Measurements from ENCODE around the gene SH3TC1. TPM values are rescaled to one million over a fixed set of nuclear protein-coding genes. Genes with fewer than 3 reads are reported as not detected.

Gene SH3TC1
- polyA plus RNA-seq, 1 experiment = 1.2 TPM

DNA sequence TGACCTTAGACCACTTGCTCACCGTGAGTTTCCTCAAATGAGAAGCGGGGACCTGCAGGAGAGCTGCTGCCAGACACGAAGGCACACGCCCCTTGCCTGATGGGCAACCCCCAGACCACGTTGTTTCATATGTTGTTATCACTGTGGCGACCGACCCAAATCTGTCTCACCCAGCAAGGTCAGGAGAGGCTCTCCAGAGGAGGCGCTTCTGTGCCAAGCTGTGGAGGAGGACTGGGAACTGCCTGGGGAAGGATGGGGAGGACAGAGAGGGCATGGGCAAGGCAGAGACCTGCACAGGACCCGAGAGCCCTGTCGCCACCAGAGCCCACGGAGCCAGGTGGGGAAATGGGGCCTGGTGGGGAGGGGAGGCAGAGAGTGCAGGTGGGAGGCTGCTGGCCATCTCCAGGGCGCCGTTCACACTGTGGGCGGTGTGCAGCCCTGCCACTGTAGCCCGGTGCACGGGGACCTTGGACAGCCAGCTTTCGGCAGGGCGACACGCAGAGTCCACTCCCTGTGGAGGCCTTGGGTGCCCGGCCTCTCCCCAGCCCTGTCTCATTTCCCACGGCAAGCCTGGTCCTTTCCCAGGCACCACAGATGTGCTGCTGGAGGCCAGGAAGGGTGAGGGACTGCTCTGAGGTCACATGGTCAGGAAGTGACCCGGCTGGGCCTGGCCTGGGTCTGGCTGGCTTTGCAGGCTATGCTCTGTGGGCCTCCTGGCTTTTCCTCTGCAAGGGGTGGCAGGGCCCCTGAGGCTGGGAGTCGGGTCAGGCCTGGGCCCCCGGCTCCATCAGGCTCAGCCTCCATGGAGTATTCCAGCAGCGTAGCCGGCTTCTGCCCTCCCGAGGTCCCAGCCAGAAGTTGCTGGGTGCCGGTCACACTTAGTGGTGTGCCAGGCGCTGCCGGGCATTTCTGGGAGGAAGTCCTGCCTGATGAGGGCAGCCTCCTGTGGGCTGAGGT lies 73.7 kb downstream of the SH3TC1 start:
- no peaks in the 10 kb centered on the region for H3K36me3 ChIP-seq (ENCODE audit: control insufficient read depth, insufficient read depth, low read length)
- ChIA-PET CTCF (interaction anchor here (0.9 kb wide), 1 partner anchor 130 kb away, joined by 3 read pairs; no protein-coding TSS in a partner anchor), POLR2A (no interaction called here)
- peaks cover 4% of the 10 kb centered on the region; the same call in 1 of the 2 replicates for H3K27me3 ChIP-seq (ENCODE audit: control insufficient read depth, insufficient read depth, low read length)
- no peak for DNase-seq (ENCODE audit: low read depth)
- no peak overlapping the region for H3K4me3 ChIP-seq (ENCODE audit: low read depth, low read length)
- TF ChIP-seq, protein P1, sequence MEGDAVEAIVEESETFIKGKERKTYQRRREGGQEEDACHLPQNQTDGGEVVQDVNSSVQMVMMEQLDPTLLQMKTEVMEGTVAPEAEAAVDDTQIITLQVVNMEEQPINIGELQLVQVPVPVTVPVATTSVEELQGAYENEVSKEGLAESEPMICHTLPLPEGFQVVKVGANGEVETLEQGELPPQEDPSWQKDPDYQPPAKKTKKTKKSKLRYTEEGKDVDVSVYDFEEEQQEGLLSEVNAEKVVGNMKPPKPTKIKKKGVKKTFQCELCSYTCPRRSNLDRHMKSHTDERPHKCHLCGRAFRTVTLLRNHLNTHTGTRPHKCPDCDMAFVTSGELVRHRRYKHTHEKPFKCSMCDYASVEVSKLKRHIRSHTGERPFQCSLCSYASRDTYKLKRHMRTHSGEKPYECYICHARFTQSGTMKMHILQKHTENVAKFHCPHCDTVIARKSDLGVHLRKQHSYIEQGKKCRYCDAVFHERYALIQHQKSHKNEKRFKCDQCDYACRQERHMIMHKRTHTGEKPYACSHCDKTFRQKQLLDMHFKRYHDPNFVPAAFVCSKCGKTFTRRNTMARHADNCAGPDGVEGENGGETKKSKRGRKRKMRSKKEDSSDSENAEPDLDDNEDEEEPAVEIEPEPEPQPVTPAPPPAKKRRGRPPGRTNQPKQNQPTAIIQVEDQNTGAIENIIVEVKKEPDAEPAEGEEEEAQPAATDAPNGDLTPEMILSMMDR (IDR thresholded peaks at IDR 0.05; ENCODE audit: insufficient read depth, low read depth, low read length) = no peak

DNA sequence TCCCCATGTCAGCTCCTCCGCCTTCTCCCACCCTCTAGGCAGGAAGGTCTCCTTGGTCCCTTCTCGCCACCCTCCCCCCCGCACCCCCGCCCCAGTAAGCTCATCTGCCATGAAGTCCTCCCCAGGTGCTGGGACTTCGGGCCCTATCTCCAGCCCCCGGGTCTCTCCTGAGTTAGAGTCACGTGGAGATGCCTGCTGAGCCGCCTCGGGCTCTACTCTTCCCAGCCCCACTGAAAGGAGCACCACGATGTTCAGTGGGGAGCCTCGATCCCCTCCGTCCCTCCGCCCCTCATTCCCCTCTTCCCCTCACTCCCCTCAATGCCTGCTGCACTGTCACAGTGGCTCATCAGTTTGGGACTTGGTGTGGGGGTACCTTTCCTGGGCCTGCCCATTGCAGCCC lies 74.4 kb downstream of the SH3TC1 start:
- DNase-seq (ENCODE audit: low read depth) = no peak
- CTCF ChIA-PET = interaction anchor here (0.9 kb wide), 1 partner anchor 129 kb away, joined by 3 read pairs; no protein-coding TSS in a partner anchor
- POLR2A ChIA-PET = no interaction called here
- H3K27me3 ChIP-seq (ENCODE audit: control insufficient read depth, insufficient read depth, low read length) = peaks cover 4% of the 10 kb centered on the region; the same call in 1 of the 2 replicates
- no peak overlapping the region for H3K4me3 ChIP-seq (ENCODE audit: low read depth, low read length)
- H3K36me3 ChIP-seq (ENCODE audit: control insufficient read depth, insufficient read depth, low read length) = no peaks in the 10 kb centered on the region
- TF ChIP-seq, protein P1 (IDR thresholded peaks at IDR 0.05; ENCODE audit: insufficient read depth, low read depth, low read length) = no peak

DNA sequence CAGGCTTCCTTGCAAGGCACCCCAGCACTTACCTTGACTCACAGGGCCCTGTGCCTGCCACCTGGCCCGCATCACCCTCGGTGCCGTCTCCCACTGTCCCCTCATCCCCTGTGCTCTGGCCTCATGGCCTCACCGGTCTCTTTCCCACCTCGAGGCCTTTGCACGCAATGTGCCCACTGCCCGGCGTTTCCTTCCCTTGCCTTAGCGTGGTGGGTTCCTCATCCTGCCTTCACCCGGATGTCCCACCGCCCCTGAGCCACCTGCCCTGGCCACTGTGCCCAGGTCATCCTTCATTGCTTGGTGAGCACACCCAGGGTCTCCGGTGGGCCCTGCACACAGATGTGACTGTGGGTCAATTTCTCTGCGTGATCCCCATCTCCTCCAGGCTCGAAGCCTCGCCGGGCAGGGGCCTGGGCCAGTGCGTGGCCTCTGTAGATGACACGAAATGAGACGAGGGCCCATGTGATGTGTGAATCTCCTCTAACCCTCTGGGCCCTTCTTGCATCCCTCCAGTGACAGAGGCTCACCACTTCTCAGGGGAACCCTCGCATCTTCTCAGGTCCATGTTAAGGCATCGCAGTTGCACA lies 75.1 kb downstream of the SH3TC1 start:
- no peak for DNase-seq (ENCODE audit: low read depth)
- Histone ChIP-seq H3K27me3 (ENCODE audit: control insufficient read depth, insufficient read depth, low read length) (peaks cover 4% of the 10 kb centered on the region; the same call in 1 of the 2 replicates), H3K36me3 (ENCODE audit: control insufficient read depth, insufficient read depth, low read length) (no peaks in the 10 kb centered on the region), H3K4me3 (ENCODE audit: low read depth, low read length) (no peak overlapping the region)
- CTCF ChIA-PET = interaction anchor here (0.6 to 3.2 kb wide), 9 partner anchors 13 to 135 kb away, joined by 3 to 26 read pairs (median 6); no protein-coding TSS in a partner anchor
- POLR2A ChIA-PET = no interaction called here
- TF ChIP-seq, protein P1 (IDR thresholded peaks at IDR 0.05; ENCODE audit: insufficient read depth, low read depth, low read length) = no peak

DNA sequence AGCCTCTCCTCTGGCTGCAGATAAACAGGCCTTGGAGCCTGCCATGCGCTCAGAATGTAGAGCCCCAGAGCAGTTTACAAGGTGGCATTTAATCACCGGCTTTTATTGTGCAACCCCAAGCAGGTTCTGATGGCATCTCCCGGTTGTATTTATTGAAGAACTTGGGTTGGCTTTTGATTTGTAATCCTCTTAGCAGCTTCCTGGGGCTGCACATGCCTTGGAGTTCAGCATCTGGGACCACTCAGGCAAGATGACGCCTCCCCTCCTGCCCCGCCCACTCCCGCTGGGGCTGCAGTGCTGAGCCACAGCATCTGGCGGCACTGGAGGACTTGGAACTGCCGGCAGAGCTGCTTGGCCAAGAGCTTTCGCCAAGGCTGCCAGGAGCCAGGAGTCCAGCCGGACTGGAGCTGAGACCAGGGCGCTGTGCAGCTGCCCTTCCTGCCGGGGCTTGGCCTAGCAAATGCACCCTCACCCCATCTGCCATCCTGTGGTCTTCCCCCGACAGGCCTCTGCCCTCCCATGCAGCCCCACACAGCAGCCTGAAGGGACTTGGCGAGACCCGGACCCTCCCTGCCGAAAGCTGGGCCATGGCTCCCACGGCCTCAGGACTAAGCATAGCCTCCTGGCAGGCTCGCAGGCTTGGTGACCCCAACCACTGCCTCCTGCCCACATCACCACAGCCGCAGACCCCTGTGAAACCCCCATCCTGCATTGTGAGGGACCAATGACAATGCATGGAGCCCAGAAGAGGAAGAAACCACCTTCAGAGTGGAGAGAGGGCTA lies 75.9 kb downstream of the SH3TC1 start:
- H3K4me3 ChIP-seq (ENCODE audit: low read depth, low read length) = no peak overlapping the region
- DNase-seq (ENCODE audit: low read depth) = peak; percentile 77
- CTCF ChIA-PET = interaction anchor here (0.6 to 3.2 kb wide), 10 partner anchors 14 to 134 kb away, joined by 3 to 26 read pairs (median 6); no protein-coding TSS in a partner anchor
- no peaks in the 10 kb centered on the region for H3K36me3 ChIP-seq (ENCODE audit: control insufficient read depth, insufficient read depth, low read length)
- peaks cover 4% of the 10 kb centered on the region; the same call in 1 of the 2 replicates for H3K27me3 ChIP-seq (ENCODE audit: control insufficient read depth, insufficient read depth, low read length)
- POLR2A ChIA-PET = no interaction called here
- TF ChIP-seq, protein P1 (IDR thresholded peaks at IDR 0.05; ENCODE audit: insufficient read depth, low read depth, low read length) = peak; percentile 76

Measured in BJ (cell line).